ENCODE results near the gene ACER1.

The ACER1 gene

DNA sequence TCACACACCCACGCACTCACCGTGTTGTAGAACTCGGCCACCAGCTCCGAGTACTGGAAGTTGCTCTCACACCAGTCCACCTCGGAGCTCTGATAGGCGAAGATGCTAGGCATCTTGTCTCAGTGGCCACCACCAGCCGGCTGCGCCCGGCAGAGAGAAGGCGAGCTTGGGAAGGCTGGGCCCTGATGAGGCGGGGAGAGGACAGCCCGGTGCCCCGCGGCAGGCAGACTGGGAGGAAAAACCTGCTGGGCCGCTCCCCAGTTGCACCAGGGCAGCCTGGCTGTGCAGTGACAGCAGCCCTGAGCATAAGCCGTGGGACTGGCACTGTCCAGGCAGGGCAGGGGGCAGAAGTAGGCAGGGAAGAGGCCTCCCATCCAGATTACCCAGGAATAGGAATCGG lies at the start of gene ACER1:
TSS of gene ACER1 (minus strand) at position 174 of the 400 bp plus-strand sequence. CDS start at position 113, 61 bp downstream.
- H3K4me1 Mint-ChIP-seq (ENCODE audit: low read depth): no peaks in the 10 kb centered on the region

DNA sequence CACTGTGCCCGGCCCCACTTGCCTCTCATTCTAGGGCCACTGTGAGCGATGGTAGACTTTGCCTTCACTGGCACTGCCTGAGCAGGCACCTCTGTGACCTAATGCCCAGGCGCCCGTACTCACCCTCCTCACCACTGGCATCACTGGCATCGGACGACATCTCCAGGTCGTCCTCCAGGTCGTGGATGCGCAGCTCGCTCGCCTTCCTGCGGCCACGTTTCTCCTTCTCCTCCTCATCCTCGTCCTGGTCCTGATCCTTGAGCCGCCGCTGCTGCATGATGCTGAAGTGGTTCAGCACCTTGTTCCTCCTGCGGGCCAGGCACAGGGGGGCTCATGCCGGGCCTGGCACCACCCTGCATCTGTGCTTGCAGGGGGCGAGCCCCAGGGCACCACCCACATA lies 49.8 kb upstream of the ACER1 start:
- Mint-ChIP-seq H3K27me3 (no peaks in the 10 kb centered on the region), H3K27ac (no peak overlapping the region), H3K4me3 (no peak overlapping the region), H3K9me3 (no peaks in the 10 kb centered on the region), H3K4me1 (ENCODE audit: low read depth) (peaks cover under 1% of the 10 kb centered on the region), H3K36me3 (ENCODE audit: low read depth) (peaks cover 92% of the 10 kb centered on the region)
- DNase-seq: no peak

More for the DNA sequence above, at the start of gene ACER1:
- Mint-ChIP-seq H3K27ac (no peak within 1 kb of the TSS), H3K4me3 (no peak within 1 kb of the TSS), H3K9me3 (no peaks in the 10 kb centered on the region), H3K36me3 (ENCODE audit: low read depth) (no peaks in the 10 kb centered on the region), H3K27me3 (no peaks in the 10 kb centered on the region)
- no peak for DNase-seq

DNA sequence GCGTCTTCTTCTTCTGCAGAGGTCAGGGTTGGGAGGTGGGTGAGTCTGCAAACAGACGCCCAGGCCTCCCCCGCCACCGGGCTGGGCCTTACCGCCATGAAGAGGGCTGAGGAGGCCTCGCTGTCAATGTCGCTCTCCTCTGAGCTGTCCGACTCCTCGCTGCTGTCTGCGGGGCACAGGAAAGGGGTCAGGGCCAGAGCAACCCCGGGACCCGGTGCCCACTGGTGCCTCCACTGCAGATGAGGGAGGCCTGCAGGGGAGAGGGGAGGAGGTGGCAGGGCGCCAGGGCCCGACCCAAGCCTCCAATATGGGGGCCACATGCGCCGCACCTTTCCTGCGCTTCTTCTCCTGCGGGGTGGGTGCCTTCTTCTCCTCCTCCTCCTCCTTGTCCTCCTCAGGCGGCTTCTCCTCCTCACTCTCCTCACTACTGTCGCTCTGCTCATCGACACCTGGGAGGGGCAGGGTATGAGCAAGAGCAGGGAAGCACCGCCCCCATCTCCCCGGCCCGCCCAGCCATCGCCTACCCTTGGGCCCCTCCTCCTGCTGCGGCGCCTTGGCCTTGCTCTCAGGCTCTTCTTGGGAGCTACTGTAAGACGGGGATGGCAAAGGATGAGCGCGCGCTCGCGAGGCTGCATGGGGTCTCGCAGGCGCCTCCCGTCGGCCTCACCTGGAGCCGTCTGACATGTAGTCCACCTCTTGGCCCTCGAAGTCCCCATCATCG lies 47.8 kb upstream of the ACER1 start:
- H3K4me3 Mint-ChIP-seq: no peak overlapping the region
- no peaks in the 10 kb centered on the region for H3K9me3 Mint-ChIP-seq
- H3K36me3 Mint-ChIP-seq (ENCODE audit: low read depth): peaks cover 82% of the 10 kb centered on the region
- no peaks in the 10 kb centered on the region for H3K4me1 Mint-ChIP-seq (ENCODE audit: low read depth)
- no peak overlapping the region for H3K27ac Mint-ChIP-seq
- DNase-seq: no peak
- no peaks in the 10 kb centered on the region for H3K27me3 Mint-ChIP-seq

DNA sequence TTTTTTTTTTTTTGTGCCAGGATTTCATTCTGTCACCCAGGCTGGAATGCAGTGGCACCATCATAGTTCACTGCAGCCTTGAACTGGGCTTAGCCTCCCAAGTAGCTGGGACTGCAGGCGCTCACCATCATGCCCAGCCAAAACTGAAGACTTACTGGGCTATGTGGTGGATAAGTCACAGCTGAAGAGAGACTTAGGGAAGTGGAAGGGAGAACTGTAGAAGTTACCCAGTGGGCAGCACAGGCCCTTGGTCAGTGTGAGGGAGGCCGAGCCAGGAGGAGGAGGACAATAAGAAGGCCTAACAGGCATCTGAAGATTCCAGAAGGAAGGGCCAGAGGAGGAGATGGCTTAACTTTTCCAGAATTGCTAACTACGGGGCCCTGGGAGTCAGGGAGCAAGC lies 46.3 kb upstream of the ACER1 start:
- no peaks in the 10 kb centered on the region for H3K4me1 Mint-ChIP-seq (ENCODE audit: low read depth)
- no peak overlapping the region for H3K27ac Mint-ChIP-seq
- no peaks in the 10 kb centered on the region for H3K27me3 Mint-ChIP-seq
- H3K4me3 Mint-ChIP-seq: no peak overlapping the region
- H3K36me3 Mint-ChIP-seq (ENCODE audit: low read depth): peaks cover 70% of the 10 kb centered on the region
- no peak for DNase-seq
- H3K9me3 Mint-ChIP-seq: no peaks in the 10 kb centered on the region

DNA sequence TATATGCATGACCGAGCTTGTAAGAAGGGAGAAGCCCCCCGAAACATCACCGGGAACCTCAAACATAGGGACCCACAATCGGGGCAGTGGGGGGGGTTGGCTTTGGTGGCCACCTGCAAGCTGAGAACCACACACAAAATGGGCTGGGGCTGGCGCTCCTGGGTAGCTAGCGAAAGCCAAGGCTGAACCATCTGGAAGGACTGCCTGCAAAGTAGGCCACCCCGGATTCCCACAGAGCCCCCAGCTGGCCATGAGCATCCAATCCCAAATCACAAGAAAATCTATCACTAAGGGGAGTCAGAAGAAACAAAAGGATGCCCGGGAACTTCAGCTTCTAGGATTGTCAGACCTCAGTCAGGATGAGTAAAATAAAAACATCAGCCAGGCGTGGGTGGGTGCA lies 45.1 kb upstream of the ACER1 start:
- H3K27me3 Mint-ChIP-seq: no peaks in the 10 kb centered on the region
- H3K27ac Mint-ChIP-seq: no peak overlapping the region
- no peak overlapping the region for H3K4me3 Mint-ChIP-seq
- peaks cover 61% of the 10 kb centered on the region for H3K36me3 Mint-ChIP-seq (ENCODE audit: low read depth)
- no peaks in the 10 kb centered on the region for H3K9me3 Mint-ChIP-seq
- DNase-seq: no peak
- peaks cover 4% of the 10 kb centered on the region for H3K4me1 Mint-ChIP-seq (ENCODE audit: low read depth)

DNA sequence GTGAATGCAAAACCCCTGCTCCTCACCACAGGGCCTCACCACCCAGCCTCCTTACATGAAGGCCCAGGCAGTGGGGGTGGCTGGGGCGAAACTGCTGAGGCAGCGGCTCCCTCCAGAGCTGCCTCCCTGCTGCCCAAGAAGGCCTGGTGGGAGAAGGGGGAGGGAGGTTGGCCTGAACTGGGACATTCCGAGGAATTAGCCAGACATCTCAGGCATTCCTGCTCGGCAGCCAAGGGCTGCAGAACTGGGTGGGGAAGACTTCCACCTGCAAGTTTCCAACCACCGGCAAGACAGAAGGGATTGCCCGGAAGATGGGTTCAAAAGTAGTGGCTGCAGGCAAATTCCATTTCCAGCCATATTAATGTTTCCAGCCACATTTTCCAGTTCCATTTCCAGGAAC lies 44.6 kb upstream of the ACER1 start:
- Mint-ChIP-seq H3K27ac (no peak overlapping the region), H3K36me3 (ENCODE audit: low read depth) (peaks cover 57% of the 10 kb centered on the region), H3K27me3 (no peaks in the 10 kb centered on the region), H3K9me3 (no peaks in the 10 kb centered on the region), H3K4me1 (ENCODE audit: low read depth) (peaks cover 6% of the 10 kb centered on the region), H3K4me3 (no peak overlapping the region)
- no peak for DNase-seq

DNA sequence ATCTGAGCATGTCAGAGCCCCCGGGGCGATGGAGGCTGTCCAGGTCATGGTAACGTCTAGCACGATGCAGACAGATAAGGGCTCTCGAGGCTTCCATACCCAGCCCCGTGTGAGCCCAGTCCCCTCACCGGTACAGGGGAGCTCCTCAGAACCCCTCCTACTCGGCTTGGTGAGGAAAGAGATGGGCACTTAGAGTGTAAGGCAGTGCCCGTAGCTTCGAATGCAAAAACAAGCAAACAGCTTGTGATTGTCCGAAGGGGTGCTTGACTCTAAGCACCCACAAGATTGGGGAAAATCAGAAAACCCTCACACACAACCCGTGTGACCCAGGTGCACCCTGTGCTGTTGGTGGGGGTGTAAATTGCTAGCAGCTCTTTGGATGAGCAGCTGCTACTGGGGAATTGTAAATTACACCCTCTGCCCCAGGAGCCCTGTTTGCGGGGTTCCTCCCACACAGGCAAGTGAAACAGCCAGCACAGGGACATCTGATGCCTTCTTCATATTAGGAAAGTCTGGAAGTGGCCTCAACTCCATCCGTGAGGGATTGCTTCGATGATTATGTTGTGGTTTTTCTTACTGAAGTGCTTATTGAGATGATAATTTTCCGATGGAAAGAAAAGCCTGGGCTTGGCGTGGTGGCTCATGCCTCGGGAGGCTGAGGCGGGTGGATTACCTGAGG lies 43.2 kb upstream of the ACER1 start:
- Mint-ChIP-seq H3K27ac (peak overlapping the region; percentile 22), H3K4me3 (no peak overlapping the region), H3K9me3 (no peaks in the 10 kb centered on the region), H3K27me3 (no peaks in the 10 kb centered on the region), H3K36me3 (ENCODE audit: low read depth) (peaks cover 44% of the 10 kb centered on the region), H3K4me1 (ENCODE audit: low read depth) (peaks cover 10% of the 10 kb centered on the region)
- no peak for DNase-seq

DNA sequence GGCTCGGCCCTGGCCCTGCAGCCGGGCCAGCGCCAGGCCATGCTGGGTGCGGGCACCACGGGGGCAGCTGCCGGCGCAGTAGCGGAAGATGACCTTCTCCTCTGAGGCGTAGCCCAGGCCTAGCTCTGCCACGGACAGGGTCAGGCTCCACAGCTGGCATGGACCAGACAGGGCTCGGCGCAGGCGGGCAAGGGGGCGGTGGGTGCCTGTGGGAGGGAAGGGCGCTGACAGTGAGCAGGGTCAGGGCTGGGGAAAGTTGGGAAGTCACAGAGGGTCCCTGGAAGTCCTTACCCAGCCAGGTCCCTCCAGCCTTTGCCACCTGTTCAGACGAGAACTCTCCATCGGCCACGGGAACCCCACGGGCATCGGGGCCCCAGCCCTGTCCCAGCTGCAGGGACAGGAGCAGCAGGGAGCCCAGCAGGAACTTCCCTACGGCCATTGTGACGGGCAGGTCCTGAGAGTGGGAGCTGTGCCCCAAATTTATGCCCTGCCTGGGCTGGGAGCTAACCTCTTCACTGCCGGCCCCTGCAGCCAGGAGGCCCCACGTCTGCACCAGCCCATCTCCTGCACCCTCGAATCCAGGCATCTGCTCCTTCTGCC lies 42.1 kb upstream of the ACER1 start, which contains the start of gene PSPN:
TSS of gene PSPN (minus strand) at position 523 of the 600 bp plus-strand sequence. CDS start at position 439, 84 bp downstream.
- H3K4me1 Mint-ChIP-seq (ENCODE audit: low read depth): peaks cover 10% of the 10 kb centered on the region
- DNase-seq: no peak
- H3K9me3 Mint-ChIP-seq: no peaks in the 10 kb centered on the region
- peak within 1 kb of the TSS; percentile 22 for H3K27ac Mint-ChIP-seq
- peaks cover 33% of the 10 kb centered on the region for H3K36me3 Mint-ChIP-seq (ENCODE audit: low read depth)
- no peaks in the 10 kb centered on the region for H3K27me3 Mint-ChIP-seq
- no peak within 1 kb of the TSS for H3K4me3 Mint-ChIP-seq

DNA sequence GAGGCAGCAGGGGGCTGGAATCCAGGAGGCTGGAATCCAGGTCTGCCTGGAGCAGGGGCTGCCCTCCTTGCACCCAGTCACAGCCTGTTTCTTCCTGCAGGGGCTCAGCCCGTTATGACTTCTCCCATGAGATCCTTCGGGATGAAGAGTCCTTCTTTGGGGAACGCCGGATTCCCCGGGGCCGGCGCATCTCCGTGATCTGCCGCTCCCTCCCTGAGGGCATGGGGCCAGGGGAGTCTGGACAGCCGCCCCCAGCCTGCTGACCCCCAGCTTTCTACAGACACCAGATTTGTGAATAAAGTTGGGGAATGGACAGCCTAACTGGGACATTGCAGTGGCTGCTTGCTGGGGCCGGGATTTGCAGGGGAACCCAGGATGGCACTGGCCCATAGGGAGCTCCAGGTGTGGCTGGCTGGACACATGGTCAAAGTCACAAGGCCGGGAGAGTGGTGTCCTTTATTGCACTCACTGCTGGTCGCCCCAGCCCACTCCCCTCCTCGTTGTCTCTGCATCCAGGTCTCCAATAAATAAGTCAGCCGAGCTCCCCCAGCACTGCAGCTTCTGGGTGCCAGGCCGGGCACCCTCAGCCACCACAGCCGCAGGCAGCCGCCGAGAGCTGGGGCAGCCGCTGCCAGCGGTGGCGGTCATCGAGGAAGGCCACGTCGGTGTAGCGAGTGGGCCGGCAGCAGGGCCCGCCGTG lies 41.4 kb upstream of the ACER1 start:
- Mint-ChIP-seq H3K4me1 (ENCODE audit: low read depth) (peaks cover 11% of the 10 kb centered on the region), H3K9me3 (no peaks in the 10 kb centered on the region), H3K27ac (no peak overlapping the region), H3K4me3 (no peak overlapping the region), H3K36me3 (ENCODE audit: low read depth) (peaks cover 30% of the 10 kb centered on the region), H3K27me3 (no peaks in the 10 kb centered on the region)
- no peak for DNase-seq

DNA sequence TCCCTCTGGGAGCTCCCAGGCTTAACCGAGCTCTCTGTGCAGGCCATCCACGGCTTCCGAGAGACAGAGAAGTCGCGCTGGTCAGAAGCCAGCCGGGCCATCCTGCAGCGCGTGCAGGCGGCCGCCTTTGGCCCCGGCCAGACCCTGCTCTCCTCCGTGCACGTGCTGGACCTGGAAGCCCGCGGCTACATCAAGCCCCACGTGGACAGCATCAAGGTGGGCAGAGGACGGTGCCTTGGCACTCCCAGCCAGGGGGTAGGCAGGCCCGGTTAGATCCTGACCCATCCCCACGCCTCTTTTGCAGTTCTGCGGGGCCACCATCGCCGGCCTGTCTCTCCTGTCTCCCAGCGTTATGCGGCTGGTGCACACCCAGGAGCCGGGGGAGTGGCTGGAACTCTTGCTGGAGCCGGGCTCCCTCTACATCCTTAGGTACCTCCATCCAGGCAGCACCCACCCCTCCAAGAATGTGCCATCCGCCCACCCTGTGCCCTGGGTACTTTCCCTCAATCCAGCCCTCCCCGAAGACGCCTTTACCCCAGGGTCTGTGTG lies 40.8 kb upstream of the ACER1 start:
- no peak overlapping the region for H3K4me3 Mint-ChIP-seq
- no peak for DNase-seq
- H3K4me1 Mint-ChIP-seq (ENCODE audit: low read depth): peaks cover 12% of the 10 kb centered on the region
- peaks cover 31% of the 10 kb centered on the region for H3K36me3 Mint-ChIP-seq (ENCODE audit: low read depth)
- H3K27me3 Mint-ChIP-seq: no peaks in the 10 kb centered on the region
- no peaks in the 10 kb centered on the region for H3K9me3 Mint-ChIP-seq
- no peak overlapping the region for H3K27ac Mint-ChIP-seq

- Mint-ChIP-seq H3K27me3 (no peaks in the 10 kb centered on the region), H3K27ac (peak overlapping the region; percentile 97)
Measured at GRCh38 chr19:6373813-6374108, 40.3 kb upstream of the ACER1 start.

GRCh38 chr19:6373096-6373812 lies 39.8 kb upstream of the ACER1 start:
- Mint-ChIP-seq H3K9me3 (no peaks in the 10 kb centered on the region), H3K27me3 (no peaks in the 10 kb centered on the region), H3K4me1 (ENCODE audit: low read depth) (peaks cover 12% of the 10 kb centered on the region), H3K4me3 (peak overlapping the region; percentile 86), H3K27ac (peak overlapping the region; percentile 97), H3K36me3 (ENCODE audit: low read depth) (peaks cover 31% of the 10 kb centered on the region)
- DNase-seq: peak; percentile 99

More at GRCh38 chr19:6373813-6374108, 40.3 kb upstream of the ACER1 start:
- Mint-ChIP-seq H3K4me3 (peak overlapping the region; percentile 86), H3K9me3 (no peaks in the 10 kb centered on the region), H3K36me3 (ENCODE audit: low read depth) (peaks cover 31% of the 10 kb centered on the region), H3K4me1 (ENCODE audit: low read depth) (peaks cover 12% of the 10 kb centered on the region)
- DNase-seq: no peak

GRCh38 chr19:6372594-6373095 lies 39.2 kb upstream of the ACER1 start, which contains the start of gene ALKBH7:
ALKBH7 (plus strand) TSS chr19:6372794; CDS start chr19:6372821, 27 bp downstream.
- peak within 1 kb of the TSS; percentile 97 for H3K27ac Mint-ChIP-seq
- H3K9me3 Mint-ChIP-seq: no peaks in the 10 kb centered on the region
- H3K4me1 Mint-ChIP-seq (ENCODE audit: low read depth): peaks cover 12% of the 10 kb centered on the region
- no peaks in the 10 kb centered on the region for H3K27me3 Mint-ChIP-seq
- peak; percentile 92 for DNase-seq
- peak within 1 kb of the TSS; percentile 86 for H3K4me3 Mint-ChIP-seq
- H3K36me3 Mint-ChIP-seq (ENCODE audit: low read depth): peaks cover 33% of the 10 kb centered on the region
